Stimulated activated CD4-positive, alpha-beta T cell treated with anti-CD3 and anti-CD28 coated beads, TNF-alpha, amount 100 ng/mL, for 48 hours (primary cell): Measurements from ENCODE around the gene C7orf57.
"Not testable (repeated sequence)": the region's sequence is repeated elsewhere in the genome, so short reads cannot be mapped to it uniquely, and the experiment has no call there.

Experiments used
- DNase-seq, 3 donors: peaks; one replicate each; pipeline ENCODE4 v3.0.0-alpha.2; 2020; ENCODE audit warnings: low read depth in 3 of 3

C7orf57 gene

GRCh38 chr7:48035967-48036478 is 680 bp downstream of the C7orf57 start:
- no peak for DNase-seq

GRCh38 chr7:48038815-48039506 is 3.6 kb downstream of the C7orf57 start:
- DNase-seq, result no peak

- no peak for DNase-seq
Observed at GRCh38 chr7:48040944-48041652, 5.8 kb downstream of the C7orf57 start.

- no peak for DNase-seq
Observed at GRCh38 chr7:48041653-48041970, 6.3 kb downstream of the C7orf57 start.

GRCh38 chr7:48042216-48042615 is 6.9 kb downstream of the C7orf57 start:
- no peak for DNase-seq

GRCh38 chr7:48042636-48043035 is 7.3 kb downstream of the C7orf57 start:
- DNase-seq, result no peak

- DNase-seq, result no peak
Observed at GRCh38 chr7:48045195-48045765, 9.9 kb downstream of the C7orf57 start.

GRCh38 chr7:48046458-48046857 is 11.1 kb downstream of the C7orf57 start:
- no peak for DNase-seq

- no peak for DNase-seq
Observed at GRCh38 chr7:48048113-48048512, 12.8 kb downstream of the C7orf57 start.

GRCh38 chr7:48049850-48050249 is 14.5 kb downstream of the C7orf57 start:
- DNase-seq, result no peak

GRCh38 chr7:48052748-48053147 is 17.4 kb downstream of the C7orf57 start:
- DNase-seq, result peak in 1 of 3 donors; percentile 21

GRCh38 chr7:48053736-48054135 is 18.4 kb downstream of the C7orf57 start:
- DNase-seq, result no peak

- no peak for DNase-seq
Observed at GRCh38 chr7:48058990-48059389, 23.6 kb downstream of the C7orf57 start.

GRCh38 chr7:48059706-48060105 is 24.4 kb downstream of the C7orf57 start:
- no peak for DNase-seq

GRCh38 chr7:48063985-48064384 is 28.6 kb downstream of the C7orf57 start:
- DNase-seq, result no peak

- no peak for DNase-seq
Observed at GRCh38 chr7:48067475-48067874, 32.1 kb downstream of the C7orf57 start.

- DNase-seq, result no peak
Observed at GRCh38 chr7:48074204-48074654, 38.9 kb downstream of the C7orf57 start.

- no peak for DNase-seq
Observed at GRCh38 chr7:48077423-48077822, 42.1 kb downstream of the C7orf57 start.

- no peak for DNase-seq
Observed at GRCh38 chr7:48078470-48078869, 43.1 kb downstream of the C7orf57 start.

GRCh38 chr7:48082378-48082777 is 47.0 kb downstream of the C7orf57 start:
- not testable (repeated sequence) for DNase-seq

- no peak for DNase-seq
Observed at GRCh38 chr7:48083114-48083830, 47.9 kb downstream of the C7orf57 start.

- peak; percentile 50 to 77 (median 65) for DNase-seq
Observed at GRCh38 chr7:48084727-48085432, 49.5 kb downstream of the C7orf57 start.
